BLaER1 (cell line): ENCODE results near the gene PRKCZ.

ENCODE experiments used
- H3K27ac ChIP-seq: shearing (Covaris generic); formaldehyde crosslinking; 2 replicates; pipeline ENCODE4 v1.8.1; 2022
- H3K27me3 ChIP-seq: shearing (Covaris generic); formaldehyde crosslinking; 2 replicates; pipeline ENCODE4 v1.8.1; 2022
- H3K36me3 ChIP-seq: shearing (Covaris generic); formaldehyde crosslinking; 2 replicates; pipeline ENCODE4 v1.8.1; 2022
- H3K4me1 ChIP-seq: shearing (Covaris generic); formaldehyde crosslinking; 2 replicates; pipeline ENCODE4 v1.8.1; 2022
- H3K4me2 ChIP-seq: shearing (Covaris generic); formaldehyde crosslinking; 2 replicates; pipeline ENCODE4 v1.8.1; 2022
- H3K4me3 ChIP-seq: shearing (Covaris generic); formaldehyde crosslinking; 2 replicates; pipeline ENCODE4 v1.8.1; 2022
- H3K9ac ChIP-seq: shearing (Covaris generic); formaldehyde crosslinking; 2 replicates; pipeline ENCODE4 v1.8.1; 2022
- H3K9me3 ChIP-seq: shearing (Covaris generic); formaldehyde crosslinking; 2 replicates; pipeline ENCODE4 v1.8.1; 2022
- H4K20me1 ChIP-seq: shearing (Covaris generic); formaldehyde crosslinking; 2 replicates; pipeline ENCODE4 v1.8.1; 2022
- Cebpa-rat ChIP-seq: shearing (Covaris generic); IDR thresholded peaks from 2 replicates; pipeline ENCODE4 v1.8.1; 2022

Gene PRKCZ

DNA sequence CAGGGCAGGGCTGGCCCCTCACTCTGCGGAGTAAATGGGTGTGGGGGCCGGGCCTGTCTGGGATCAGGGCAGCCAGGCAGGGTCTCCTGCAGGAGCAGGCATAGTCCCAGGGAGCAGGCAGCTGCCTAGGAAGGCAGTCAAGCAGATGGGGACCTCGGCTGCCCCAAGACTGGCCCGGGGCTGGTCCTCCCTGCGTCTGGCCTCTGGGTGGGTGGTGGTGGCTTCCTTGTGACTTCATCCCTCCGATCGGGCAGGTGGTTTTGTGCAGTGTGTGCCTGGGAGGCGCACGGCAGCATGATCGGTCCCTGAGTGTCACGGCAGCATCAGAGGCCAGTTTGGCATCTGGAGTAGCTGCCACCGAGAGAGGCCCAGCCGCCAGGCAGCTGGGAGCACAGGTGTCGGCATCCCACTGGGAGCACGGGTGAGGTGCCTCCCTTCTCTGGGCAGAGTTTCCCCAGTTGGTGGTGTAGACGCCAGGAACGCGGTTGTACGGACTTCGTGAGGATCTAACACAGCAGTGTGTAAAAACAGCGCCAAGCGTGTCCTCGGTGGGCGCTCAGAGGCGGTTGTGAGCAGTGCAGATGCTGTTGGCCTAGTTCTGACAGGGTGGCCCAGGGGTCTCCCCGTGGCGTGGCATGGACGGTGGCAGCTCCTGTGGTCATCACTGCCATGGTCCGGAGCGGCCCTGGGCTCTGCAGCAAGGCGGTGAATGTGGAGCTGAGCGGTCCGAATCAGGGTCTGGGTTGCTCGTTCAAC is 45.9 kb downstream of the PRKCZ start:
- Histone ChIP-seq H3K9me3 (peaks cover 28% of the 10 kb centered on the region), H3K4me1 (peaks cover 82% of the 10 kb centered on the region), H4K20me1 (peaks cover 95% of the 10 kb centered on the region), H3K9ac (no peak overlapping the region), H3K27me3 (no peaks in the 10 kb centered on the region), H3K36me3 (peaks cover 38% of the 10 kb centered on the region), H3K27ac (no peak overlapping the region), H3K4me2 (peak overlapping the region; percentile 19; the same call in 1 of the 2 replicates), H3K4me3 (peak overlapping the region; percentile 29; the same call in 1 of the 2 replicates)
- no peak for TF ChIP-seq Cebpa-rat

DNA sequence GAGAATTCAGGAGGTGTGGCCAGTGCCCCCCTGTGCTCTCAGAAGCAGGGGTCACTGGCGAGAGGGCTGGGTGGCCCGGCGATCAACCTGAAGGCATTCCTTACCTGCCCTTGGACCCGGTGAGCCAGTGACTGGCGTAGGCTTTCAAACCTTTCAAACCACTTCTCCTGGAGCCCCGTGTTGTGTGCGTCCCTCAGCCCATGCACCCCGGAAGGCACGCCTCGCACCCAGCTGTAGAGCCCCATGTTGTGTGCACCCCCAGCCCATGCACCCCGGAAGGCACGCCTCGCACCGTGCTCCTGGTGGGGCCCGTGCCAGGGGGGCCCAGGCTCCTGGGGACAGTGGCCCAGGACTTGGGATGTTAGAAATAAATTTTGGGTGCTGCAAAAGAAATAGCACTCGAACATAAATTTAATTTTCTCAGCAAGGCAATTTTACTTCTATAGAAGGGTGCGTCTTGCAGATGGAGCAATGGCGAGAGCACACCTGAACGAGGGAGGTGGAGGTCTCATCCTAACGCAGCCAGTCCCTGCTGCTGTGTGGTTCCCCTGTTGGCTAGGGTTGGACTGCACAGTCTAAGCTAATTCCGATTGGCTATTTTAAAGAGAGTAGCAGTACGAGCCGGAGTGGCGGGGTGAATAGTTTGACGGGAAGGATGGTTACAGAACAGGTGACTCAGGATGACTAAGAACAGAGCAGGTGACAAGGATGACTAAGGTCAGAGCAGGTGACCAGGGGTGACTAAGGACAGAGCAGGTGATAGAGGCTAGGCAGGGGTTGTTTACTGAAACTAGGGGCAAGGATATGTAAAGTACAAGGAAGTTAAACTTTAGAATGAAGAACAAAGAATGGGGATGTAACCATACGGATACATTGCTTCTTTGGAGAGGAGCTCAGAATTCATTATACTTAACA is 47.4 kb downstream of the PRKCZ start:
- Histone ChIP-seq H3K9me3 (peaks cover 28% of the 10 kb centered on the region), H3K9ac (no peak overlapping the region), H3K27ac (no peak overlapping the region), H3K36me3 (peaks cover 38% of the 10 kb centered on the region), H3K4me2 (no peak overlapping the region), H3K4me3 (no peak overlapping the region), H3K27me3 (no peaks in the 10 kb centered on the region), H3K4me1 (peaks cover 82% of the 10 kb centered on the region), H4K20me1 (peaks cover 86% of the 10 kb centered on the region)
- no peak for TF ChIP-seq Cebpa-rat

DNA sequence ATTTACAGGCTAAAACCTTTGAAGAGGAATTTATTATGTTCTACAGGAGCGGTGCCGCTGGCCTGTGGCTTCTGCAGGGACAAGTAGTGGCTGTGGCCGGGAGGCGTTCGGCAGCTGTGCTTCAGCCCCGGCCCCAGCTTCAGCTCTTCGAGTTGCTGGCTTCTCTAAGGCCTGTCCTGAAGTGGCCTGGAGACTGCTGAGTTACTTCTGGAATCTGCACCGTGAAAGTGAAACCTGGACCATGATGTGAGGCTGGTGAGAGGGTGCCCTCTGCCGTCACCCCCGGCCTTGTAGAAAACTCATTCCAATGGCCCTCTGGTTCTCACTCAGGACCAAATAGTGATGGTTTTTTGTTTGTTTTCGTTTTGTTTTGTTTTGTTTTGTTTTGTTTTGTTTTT is 48.1 kb downstream of the PRKCZ start:
- TF ChIP-seq Cebpa-rat: no peak
- Histone ChIP-seq H4K20me1 (peaks cover 86% of the 10 kb centered on the region), H3K4me1 (peaks cover 82% of the 10 kb centered on the region), H3K9ac (no peak overlapping the region), H3K27ac (0 out of 2 replicates have a peak overlapping the region, but pooled peaks have one; percentile 3), H3K4me3 (no peak overlapping the region), H3K9me3 (peaks cover 28% of the 10 kb centered on the region), H3K27me3 (no peaks in the 10 kb centered on the region), H3K36me3 (peaks cover 34% of the 10 kb centered on the region), H3K4me2 (no peak overlapping the region)

- Histone ChIP-seq H3K27ac (peak overlapping the region; percentile 76), H3K9me3 (peaks cover 28% of the 10 kb centered on the region), H3K9ac (peak overlapping the region; percentile 59), H3K4me2 (peak overlapping the region; percentile 90), H3K27me3 (no peaks in the 10 kb centered on the region), H3K36me3 (peaks cover 26% of the 10 kb centered on the region), H3K4me1 (peaks cover 82% of the 10 kb centered on the region), H3K4me3 (peak overlapping the region; percentile 52; the same call in 1 of the 2 replicates), H4K20me1 (peaks cover 86% of the 10 kb centered on the region)
- no peak for TF ChIP-seq Cebpa-rat
Observed at GRCh38 chr1:2098839-2099785, 48.9 kb downstream of the PRKCZ start.

DNA sequence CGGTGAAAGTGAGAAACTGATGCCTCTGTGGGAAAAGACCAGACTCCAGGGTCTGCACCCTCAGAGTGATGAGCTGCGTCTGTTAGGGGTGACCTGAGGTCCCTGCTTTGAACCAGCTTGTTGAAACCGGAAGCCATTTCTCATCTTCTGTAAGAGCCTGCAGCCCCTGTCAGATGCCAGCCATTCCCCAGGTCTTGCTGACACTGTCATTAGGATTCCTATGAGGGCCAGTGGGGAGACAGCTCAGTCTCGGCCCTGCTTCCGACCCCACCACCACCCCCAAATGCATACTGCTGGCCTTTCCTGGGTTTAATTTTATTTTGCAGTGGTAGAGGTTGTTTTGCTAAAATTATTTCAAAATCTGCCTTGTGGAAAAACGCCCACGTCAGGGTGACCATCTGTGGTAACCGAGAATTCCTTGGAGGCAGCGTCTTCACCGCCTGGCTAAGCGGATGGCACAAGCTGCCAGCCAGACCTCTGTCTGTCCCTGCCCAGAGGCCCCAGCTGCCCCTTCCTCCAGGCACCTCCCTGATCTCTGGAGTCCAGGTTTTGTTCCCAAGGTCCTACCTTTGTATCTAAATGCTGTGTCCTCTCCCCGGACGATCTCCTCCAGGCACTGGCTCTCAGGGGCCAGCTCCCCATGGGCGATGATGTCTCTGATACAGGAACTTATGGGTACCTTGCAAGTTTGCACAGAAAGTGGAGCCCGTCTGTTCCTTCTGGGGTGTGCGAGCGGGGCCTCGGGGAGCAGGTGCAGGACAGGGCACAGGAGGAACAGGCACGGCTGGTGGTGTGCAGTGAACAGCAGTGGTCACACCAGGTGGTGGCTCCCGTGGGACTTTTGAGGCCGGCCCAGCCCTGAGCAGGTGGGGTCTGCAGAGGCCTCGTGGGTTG is 49.9 kb downstream of the PRKCZ start:
- TF ChIP-seq Cebpa-rat: no peak
- H3K36me3 ChIP-seq: peaks cover 26% of the 10 kb centered on the region
- peak overlapping the region; percentile 52 for H3K4me3 ChIP-seq
- H3K9ac ChIP-seq: peak overlapping the region; percentile 59
- peak overlapping the region; percentile 90 for H3K4me2 ChIP-seq
- H3K4me1 ChIP-seq: peaks cover 82% of the 10 kb centered on the region
- H4K20me1 ChIP-seq: peaks cover 86% of the 10 kb centered on the region
- H3K27me3 ChIP-seq: no peaks in the 10 kb centered on the region
- peak overlapping the region; percentile 76 for H3K27ac ChIP-seq
- peaks cover 28% of the 10 kb centered on the region for H3K9me3 ChIP-seq

DNA sequence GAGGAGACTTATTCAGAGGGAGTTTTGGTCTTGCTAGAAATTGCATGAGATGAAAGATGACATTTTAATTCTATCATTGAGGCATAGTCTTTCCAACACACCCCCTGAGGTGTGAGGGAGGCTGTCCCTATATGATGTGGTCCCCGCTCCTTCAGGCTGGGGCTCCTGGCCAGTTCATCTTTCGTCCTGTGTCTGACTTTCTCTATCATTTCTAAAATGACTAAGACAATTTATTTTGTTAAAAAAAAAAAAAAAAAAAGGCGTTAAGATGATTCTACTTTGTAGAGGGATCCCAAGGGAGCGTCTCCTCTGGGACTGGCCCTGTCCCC is 50.5 kb downstream of the PRKCZ start:
- Histone ChIP-seq H4K20me1 (peaks cover 88% of the 10 kb centered on the region), H3K36me3 (peaks cover 26% of the 10 kb centered on the region), H3K9me3 (peaks cover 28% of the 10 kb centered on the region), H3K4me1 (peaks cover 84% of the 10 kb centered on the region), H3K27ac (peak overlapping the region; percentile 76), H3K4me2 (peak overlapping the region; percentile 90), H3K4me3 (peak overlapping the region; percentile 52), H3K27me3 (no peaks in the 10 kb centered on the region), H3K9ac (0 out of 2 replicates have a peak overlapping the region, but pooled peaks have one; percentile 59)
- TF ChIP-seq Cebpa-rat: no peak

DNA sequence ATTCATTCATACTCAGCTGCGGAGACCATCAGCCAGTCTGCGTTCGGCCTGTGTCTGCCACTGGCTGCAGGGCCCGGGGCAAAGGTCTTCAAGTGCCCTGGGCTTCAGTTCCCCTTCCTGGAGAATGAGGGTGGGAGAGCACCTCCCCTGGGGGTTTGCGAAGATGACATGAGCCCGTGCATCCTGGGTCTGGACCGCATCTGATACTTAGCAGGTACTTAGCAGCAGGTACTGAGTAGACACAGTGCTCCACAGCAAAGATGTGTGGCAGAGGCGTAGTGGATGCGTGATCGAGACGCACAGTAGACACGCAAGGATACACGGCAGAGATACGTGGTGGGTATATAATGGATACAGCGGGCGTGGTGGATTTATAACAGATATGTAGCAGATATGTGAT is 51.3 kb downstream of the PRKCZ start:
- Histone ChIP-seq H3K4me1 (peaks cover 85% of the 10 kb centered on the region), H3K9ac (peak overlapping the region; percentile 33; the same call in 1 of the 2 replicates), H3K36me3 (peaks cover 24% of the 10 kb centered on the region), H3K27me3 (no peaks in the 10 kb centered on the region), H4K20me1 (peaks cover 89% of the 10 kb centered on the region), H3K9me3 (peaks cover 20% of the 10 kb centered on the region), H3K27ac (peak overlapping the region; percentile 76), H3K4me3 (no peak overlapping the region), H3K4me2 (peak overlapping the region; percentile 90)
- no peak for TF ChIP-seq Cebpa-rat

GRCh38 chr1:2101946-2102345 is 51.7 kb downstream of the PRKCZ start:
- Histone ChIP-seq H3K27me3 (no peaks in the 10 kb centered on the region), H3K27ac (peak overlapping the region; percentile 76), H3K9me3 (peaks cover 16% of the 10 kb centered on the region), H3K4me3 (no peak overlapping the region), H3K4me2 (peak overlapping the region; percentile 90), H3K4me1 (peaks cover 90% of the 10 kb centered on the region), H4K20me1 (peaks cover 89% of the 10 kb centered on the region), H3K9ac (no peak overlapping the region; the same call in 1 of the 2 replicates), H3K36me3 (peaks cover 23% of the 10 kb centered on the region)
- TF ChIP-seq Cebpa-rat: no peak
